ENCODE data around the gene LRP1. TPM values are rescaled to one million over a fixed set of nuclear protein-coding genes. Genes with fewer than 3 reads are reported as not detected.
A peak's percentile ranks its signal among the peaks of the same experiment; 100 is the strongest.

LRP1 gene
- total RNA-seq, 1 donor from 2014 or later, result 62.7 TPM

DNA sequence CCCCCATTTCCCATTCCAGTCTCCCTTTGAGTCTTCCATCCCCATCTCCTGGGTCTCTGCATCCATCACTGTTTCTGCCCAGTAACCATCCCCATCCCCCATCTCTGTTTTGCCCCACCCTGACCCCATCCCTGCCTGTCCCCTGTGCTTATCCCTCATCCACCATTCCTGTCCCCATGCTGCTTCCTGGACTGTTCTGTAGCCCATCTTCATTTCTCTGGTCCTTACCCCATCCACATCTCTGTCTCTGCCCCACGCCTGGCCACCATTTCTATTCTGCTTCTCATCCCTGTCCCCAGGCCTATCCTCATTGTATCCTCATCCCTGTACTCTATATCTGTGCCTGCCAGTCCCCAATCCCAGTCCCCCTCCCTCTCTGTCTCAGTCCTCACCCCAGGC lies 92.5 kb downstream of the LRP1 start:
- H3K9me3 Mint-ChIP-seq, result no peaks in the 10 kb centered on the region
- no peak for DNase-seq (ENCODE audit: low read depth, low spot score)
- H3K4me1 Mint-ChIP-seq, result peaks cover 45% of the 10 kb centered on the region
- H3K36me3 Mint-ChIP-seq (ENCODE audit: low read depth), result no peaks in the 10 kb centered on the region
- H3K27ac Mint-ChIP-seq (ENCODE audit: unreplicated experiment), result no peak overlapping the region
- peak overlapping the region; percentile 5 for H3K4me3 Mint-ChIP-seq
- TF ChIP-seq, protein P1, sequence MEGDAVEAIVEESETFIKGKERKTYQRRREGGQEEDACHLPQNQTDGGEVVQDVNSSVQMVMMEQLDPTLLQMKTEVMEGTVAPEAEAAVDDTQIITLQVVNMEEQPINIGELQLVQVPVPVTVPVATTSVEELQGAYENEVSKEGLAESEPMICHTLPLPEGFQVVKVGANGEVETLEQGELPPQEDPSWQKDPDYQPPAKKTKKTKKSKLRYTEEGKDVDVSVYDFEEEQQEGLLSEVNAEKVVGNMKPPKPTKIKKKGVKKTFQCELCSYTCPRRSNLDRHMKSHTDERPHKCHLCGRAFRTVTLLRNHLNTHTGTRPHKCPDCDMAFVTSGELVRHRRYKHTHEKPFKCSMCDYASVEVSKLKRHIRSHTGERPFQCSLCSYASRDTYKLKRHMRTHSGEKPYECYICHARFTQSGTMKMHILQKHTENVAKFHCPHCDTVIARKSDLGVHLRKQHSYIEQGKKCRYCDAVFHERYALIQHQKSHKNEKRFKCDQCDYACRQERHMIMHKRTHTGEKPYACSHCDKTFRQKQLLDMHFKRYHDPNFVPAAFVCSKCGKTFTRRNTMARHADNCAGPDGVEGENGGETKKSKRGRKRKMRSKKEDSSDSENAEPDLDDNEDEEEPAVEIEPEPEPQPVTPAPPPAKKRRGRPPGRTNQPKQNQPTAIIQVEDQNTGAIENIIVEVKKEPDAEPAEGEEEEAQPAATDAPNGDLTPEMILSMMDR (conservative IDR thresholded peaks at IDR 0.05), result no peak
- H3K27me3 Mint-ChIP-seq (ENCODE audit: low read depth), result peaks cover 90% of the 10 kb centered on the region

- H3K4me3 Mint-ChIP-seq, result peak overlapping the region; percentile 5
- peaks cover 91% of the 10 kb centered on the region for H3K27me3 Mint-ChIP-seq (ENCODE audit: low read depth)
- DNase-seq (ENCODE audit: low read depth, low spot score), result no peak
- TF ChIP-seq, protein P1 (conservative IDR thresholded peaks at IDR 0.05), result no peak
- no peak overlapping the region for H3K27ac Mint-ChIP-seq (ENCODE audit: unreplicated experiment)
- H3K9me3 Mint-ChIP-seq, result no peaks in the 10 kb centered on the region
- H3K4me1 Mint-ChIP-seq, result peaks cover 45% of the 10 kb centered on the region
- H3K36me3 Mint-ChIP-seq (ENCODE audit: low read depth), result no peaks in the 10 kb centered on the region
Observed at GRCh38 chr12:57221169-57221917, 93.1 kb downstream of the LRP1 start.

DNA sequence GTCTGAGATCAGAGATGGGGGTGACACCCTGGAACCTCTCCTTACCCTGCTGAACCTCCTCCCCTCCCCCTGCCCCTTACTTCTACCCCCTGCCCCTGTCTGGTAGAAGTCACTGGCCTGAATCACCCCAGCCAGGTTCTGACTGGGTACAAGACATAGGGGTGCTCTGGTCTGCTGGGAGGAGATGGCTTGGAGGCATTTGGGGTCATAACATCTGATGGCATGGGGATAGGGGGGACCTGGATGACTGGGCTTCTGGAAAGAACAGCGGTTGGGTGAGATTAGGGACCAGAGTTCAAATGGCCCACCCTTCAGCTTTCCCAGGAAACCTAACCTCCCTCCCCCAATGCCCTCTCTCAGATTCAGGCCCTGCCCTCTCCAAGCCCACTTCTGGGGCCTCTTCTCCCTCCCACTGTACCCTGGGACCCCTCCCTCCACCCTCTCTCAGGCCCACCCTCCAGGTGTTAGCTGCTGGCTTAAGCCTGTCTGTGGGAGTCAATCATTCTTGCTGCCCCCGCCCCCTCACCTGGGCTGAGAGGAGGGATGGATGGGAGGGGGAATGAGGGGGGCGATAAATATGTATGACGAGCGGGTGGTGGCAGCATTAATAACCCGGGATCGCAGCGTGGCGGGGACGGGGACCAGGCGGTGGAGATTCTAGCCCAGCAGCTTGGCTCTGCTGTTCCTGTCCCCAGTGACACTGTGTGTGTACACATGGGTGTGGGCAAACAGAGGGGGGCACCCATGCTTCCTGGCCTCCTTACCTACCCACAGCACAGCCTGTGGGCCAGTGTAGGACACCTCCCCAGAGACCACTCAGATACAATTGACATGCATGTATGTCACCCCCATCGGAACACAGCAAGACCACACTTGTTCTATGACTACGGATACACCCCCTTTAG lies 94.3 kb downstream of the LRP1 start:
- Mint-ChIP-seq H3K9me3 (no peaks in the 10 kb centered on the region), H3K27me3 (ENCODE audit: low read depth) (peaks cover 93% of the 10 kb centered on the region), H3K4me3 (peak overlapping the region; percentile 5), H3K4me1 (peaks cover 51% of the 10 kb centered on the region), H3K36me3 (ENCODE audit: low read depth) (no peaks in the 10 kb centered on the region), H3K27ac (ENCODE audit: unreplicated experiment) (no peak overlapping the region)
- no peak for DNase-seq (ENCODE audit: low read depth, low spot score)
- TF ChIP-seq, protein P1 (conservative IDR thresholded peaks at IDR 0.05), result no peak

DNA sequence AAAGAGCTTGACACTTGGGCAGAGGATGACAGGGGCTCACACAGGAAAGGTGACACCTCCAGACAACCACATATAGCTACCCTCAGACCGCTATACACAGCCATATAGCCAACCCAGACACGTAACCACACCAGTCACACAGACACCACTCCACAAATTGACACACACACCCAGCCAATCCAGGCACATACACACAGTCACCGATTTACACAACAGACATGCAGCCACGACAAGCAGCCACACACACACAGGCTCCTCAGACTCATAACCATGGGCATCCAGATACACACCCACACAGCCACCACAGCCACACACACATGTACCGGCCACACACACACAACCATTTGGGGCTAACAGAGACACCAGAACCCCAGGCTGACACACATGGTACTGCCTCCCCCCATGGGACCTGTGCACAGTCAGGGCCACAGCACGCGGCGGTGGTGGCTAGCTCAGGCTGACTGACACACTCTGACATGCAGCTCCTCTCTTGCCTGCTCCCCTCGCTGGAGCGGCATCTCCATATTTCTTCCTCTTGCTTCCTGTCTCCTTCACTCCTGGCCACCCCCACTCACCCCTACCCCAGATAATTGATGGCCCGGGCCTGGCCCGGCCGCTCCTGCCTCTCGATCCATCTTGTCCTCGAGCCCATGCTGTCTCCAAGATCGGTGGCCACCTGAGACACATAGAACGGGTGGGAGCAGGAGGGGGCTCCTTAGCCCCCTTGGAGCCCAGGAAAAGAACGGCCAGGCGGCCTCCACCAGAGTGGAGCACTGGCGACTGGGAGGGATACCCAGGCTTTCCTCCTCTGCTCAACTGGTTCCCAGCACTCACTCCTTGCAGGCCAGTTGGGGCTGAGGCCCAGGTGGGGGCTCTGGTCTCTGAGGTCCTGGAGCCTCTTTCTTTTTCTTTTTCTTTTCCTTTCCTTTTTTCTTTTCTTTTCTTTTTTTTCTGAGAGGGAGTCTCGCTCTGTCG lies 95.2 kb downstream of the LRP1 start:
- peaks cover 49% of the 10 kb centered on the region for H3K4me1 Mint-ChIP-seq

More for the DNA sequence above, 95.2 kb downstream of the LRP1 start:
- no peak for DNase-seq (ENCODE audit: low read depth, low spot score)
- Mint-ChIP-seq H3K27me3 (ENCODE audit: low read depth) (peaks cover 88% of the 10 kb centered on the region), H3K4me3 (peak overlapping the region; percentile 5), H3K9me3 (no peaks in the 10 kb centered on the region), H3K36me3 (ENCODE audit: low read depth) (no peaks in the 10 kb centered on the region), H3K27ac (ENCODE audit: unreplicated experiment) (no peak overlapping the region)
- TF ChIP-seq, protein P1 (conservative IDR thresholded peaks at IDR 0.05), result no peak

Measured in neural crest cell (in vitro differentiated cells).